OCI-LY1 (cell line): ENCODE results near the gene GMEB2.

ENCODE experiments used
- H2AFZ ChIP-seq: fragments of 200-600 bp; sonication (generic), shearing (Covaris generic); 2 replicates; pipeline ENCODE4 v1.6.0; 2014; ENCODE audit warnings: antibody characterized with exemption, mild to moderate bottlenecking, low read length
- H3F3A ChIP-seq: fragments of 200-600 bp; sonication (generic), shearing (Covaris generic); 2 replicates; pipeline ENCODE4 v1.6.0; 2014; ENCODE audit warnings: mild to moderate bottlenecking, antibody characterized with exemption, low read length, moderate library complexity; ENCODE audit not compliant: insufficient read depth
- H3K27ac ChIP-seq: fragments of 200-600 bp; sonication (generic); 2 replicates; pipeline ENCODE4 v1.5.1; 2014; ENCODE audit warnings: low read length, mixed run types, mild to moderate bottlenecking, low read depth; ENCODE audit not compliant: poor library complexity, severe bottlenecking
- H3K27me3 ChIP-seq: fragments of 200-600 bp; sonication (generic); 2 replicates; pipeline ENCODE4 v1.6.0; 2014; ENCODE audit warnings: antibody characterized with exemption, mild to moderate bottlenecking, low read length, moderate library complexity; ENCODE audit not compliant: insufficient read depth
- H3K36me3 ChIP-seq: fragments of 200-600 bp; sonication (generic); 2 replicates; pipeline ENCODE4 v1.6.1; 2014; ENCODE audit warnings: mild to moderate bottlenecking, antibody characterized with exemption, low read length, moderate library complexity, mixed read lengths; ENCODE audit not compliant: insufficient read depth
- H3K4me1 ChIP-seq: fragments of 200-600 bp; sonication (generic); 2 replicates; pipeline ENCODE4 v1.5.1; 2014; ENCODE audit warnings: mild to moderate bottlenecking, low read length, moderate library complexity; ENCODE audit not compliant: insufficient read depth, severe bottlenecking
- H3K4me2 ChIP-seq: fragments of 200-600 bp; sonication (generic), shearing (Covaris generic); 2 replicates; pipeline ENCODE4 v1.6.1; 2014; ENCODE audit warnings: low read length
- H3K4me3 ChIP-seq: fragments of 200-600 bp; sonication (generic); 2 replicates; pipeline ENCODE4 v1.5.1; 2014; ENCODE audit warnings: low read length, low read depth, mild to moderate bottlenecking, mixed read lengths; ENCODE audit not compliant: poor library complexity, severe bottlenecking
- H3K79me2 ChIP-seq: fragments of 200-600 bp; shearing (Covaris generic); 2 replicates; pipeline ENCODE4 v1.6.1; 2016; ENCODE audit warnings: mixed run types, low read length, mixed read lengths; ENCODE audit not compliant: insufficient read depth
- H3K9ac ChIP-seq: fragments of 200-600 bp; sonication (generic), shearing (Covaris generic); 2 replicates; pipeline ENCODE4 v1.6.1; 2014; ENCODE audit warnings: mild to moderate bottlenecking, low read length, mixed read lengths
- H3K9me2 ChIP-seq: fragments of 200-600 bp; sonication (generic), shearing (Covaris generic); 2 replicates; pipeline ENCODE4 v1.6.1; 2014; ENCODE audit warnings: low read depth, mild to moderate bottlenecking, low read length, mixed read lengths
- H3K9me3 ChIP-seq: fragments of 200-600 bp; shearing (Covaris generic); 2 replicates; pipeline ENCODE4 v1.6.1; 2014; ENCODE audit warnings: low read length, mixed read lengths
- H4K20me1 ChIP-seq: fragments of 200-600 bp; sonication (generic), shearing (Covaris generic); 2 replicates; pipeline ENCODE4 v1.6.0; 2016; ENCODE audit warnings: mild to moderate bottlenecking, low read length; ENCODE audit not compliant: insufficient read depth
- EZH2 ChIP-seq: fragments of 200-600 bp; sonication (generic), shearing (Covaris generic); IDR thresholded peaks from 2 replicates; pipeline ENCODE4 v1.8.0; 2017; ENCODE audit warnings: borderline replicate concordance, mixed run types, mild to moderate bottlenecking, antibody characterized with exemption, low read length, moderate library complexity, mixed read lengths
- TF ChIP-seq, protein P1 (sequence below): fragments of 200-600 bp; sonication (generic), shearing (Covaris generic); IDR thresholded peaks from 2 replicates; pipeline ENCODE4 v1.5.1; 2017; ENCODE audit warnings: mild to moderate bottlenecking, antibody characterized with exemption, low read length, moderate library complexity, mixed read lengths

GMEB2 gene

DNA sequence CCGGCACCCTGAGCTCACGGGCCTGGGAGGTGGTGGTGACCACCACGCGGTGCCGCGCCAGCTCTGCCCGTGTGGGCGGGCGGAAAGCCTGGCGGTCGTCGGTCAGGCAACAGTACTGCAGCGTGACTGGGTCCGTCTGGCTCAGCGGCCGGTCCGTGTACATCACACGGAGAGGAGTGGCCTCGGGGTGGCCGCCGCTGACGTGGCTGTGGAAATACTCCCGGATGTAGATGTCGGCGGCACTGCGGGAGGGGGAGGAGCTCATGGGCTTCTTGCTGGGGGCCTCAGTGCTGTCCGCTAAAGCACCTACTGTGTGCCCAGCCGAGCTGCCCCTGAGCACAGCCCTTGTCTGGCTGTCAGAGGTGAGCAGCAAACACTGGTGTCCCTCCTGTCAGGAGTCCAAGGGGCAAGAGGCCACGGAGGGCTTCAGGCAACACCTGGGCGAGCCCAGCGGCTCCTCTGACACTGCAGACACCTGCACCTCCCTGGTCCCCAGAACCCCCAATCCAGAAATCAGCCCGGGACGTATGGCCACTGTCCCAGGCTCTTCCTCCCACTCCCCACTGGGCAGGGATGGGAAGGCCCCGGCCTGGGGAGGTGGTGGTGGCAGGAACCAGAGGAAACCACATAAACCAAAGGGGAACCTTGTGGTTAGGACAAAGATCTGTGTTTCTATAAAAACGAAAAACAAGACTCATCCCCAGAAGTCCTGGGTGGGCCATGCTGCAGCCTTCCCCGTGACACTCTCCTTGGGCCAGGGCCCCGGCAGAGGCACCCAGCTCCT lies 59.3 kb downstream of the GMEB2 start:
- Histone ChIP-seq H3K27ac (no peak overlapping the region), H4K20me1 (no peaks in the 10 kb centered on the region), H3F3A (no peaks in the 10 kb centered on the region), H3K4me1 (no peaks in the 10 kb centered on the region), H3K36me3 (no peaks in the 10 kb centered on the region), H3K9me3 (no peaks in the 10 kb centered on the region), H3K9me2 (no peaks in the 10 kb centered on the region), H3K79me2 (no peaks in the 10 kb centered on the region), H3K27me3 (peaks cover 10% of the 10 kb centered on the region; the same call in 1 of the 2 replicates), H3K9ac (no peak overlapping the region), H3K4me3 (no peak overlapping the region), H2AFZ (no peak overlapping the region), H3K4me2 (no peak overlapping the region)
- no peak for TF ChIP-seq EZH2
- TF ChIP-seq, protein P1, sequence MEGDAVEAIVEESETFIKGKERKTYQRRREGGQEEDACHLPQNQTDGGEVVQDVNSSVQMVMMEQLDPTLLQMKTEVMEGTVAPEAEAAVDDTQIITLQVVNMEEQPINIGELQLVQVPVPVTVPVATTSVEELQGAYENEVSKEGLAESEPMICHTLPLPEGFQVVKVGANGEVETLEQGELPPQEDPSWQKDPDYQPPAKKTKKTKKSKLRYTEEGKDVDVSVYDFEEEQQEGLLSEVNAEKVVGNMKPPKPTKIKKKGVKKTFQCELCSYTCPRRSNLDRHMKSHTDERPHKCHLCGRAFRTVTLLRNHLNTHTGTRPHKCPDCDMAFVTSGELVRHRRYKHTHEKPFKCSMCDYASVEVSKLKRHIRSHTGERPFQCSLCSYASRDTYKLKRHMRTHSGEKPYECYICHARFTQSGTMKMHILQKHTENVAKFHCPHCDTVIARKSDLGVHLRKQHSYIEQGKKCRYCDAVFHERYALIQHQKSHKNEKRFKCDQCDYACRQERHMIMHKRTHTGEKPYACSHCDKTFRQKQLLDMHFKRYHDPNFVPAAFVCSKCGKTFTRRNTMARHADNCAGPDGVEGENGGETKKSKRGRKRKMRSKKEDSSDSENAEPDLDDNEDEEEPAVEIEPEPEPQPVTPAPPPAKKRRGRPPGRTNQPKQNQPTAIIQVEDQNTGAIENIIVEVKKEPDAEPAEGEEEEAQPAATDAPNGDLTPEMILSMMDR = no peak

DNA sequence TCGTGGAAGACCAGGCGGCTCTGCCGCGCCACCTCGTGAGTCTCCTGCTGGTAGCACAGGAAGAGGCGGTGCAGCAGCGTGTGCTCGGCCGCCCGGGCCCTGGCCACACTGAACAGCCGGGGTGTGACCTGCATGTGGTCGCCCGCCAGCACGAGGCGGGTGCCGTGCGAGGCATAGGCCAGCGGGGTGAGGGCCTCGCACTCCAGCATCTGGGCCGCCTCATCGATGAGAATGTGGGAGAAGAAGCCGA lies 59.8 kb downstream of the GMEB2 start:
- Histone ChIP-seq H3K79me2 (no peaks in the 10 kb centered on the region), H3K36me3 (no peaks in the 10 kb centered on the region), H3K4me3 (no peak overlapping the region), H2AFZ (no peak overlapping the region), H4K20me1 (no peaks in the 10 kb centered on the region), H3K4me1 (no peaks in the 10 kb centered on the region), H3F3A (no peaks in the 10 kb centered on the region), H3K9me2 (no peaks in the 10 kb centered on the region), H3K4me2 (no peak overlapping the region), H3K27me3 (peaks cover 10% of the 10 kb centered on the region; the same call in 1 of the 2 replicates), H3K9ac (no peak overlapping the region), H3K9me3 (no peaks in the 10 kb centered on the region), H3K27ac (no peak overlapping the region)
- TF ChIP-seq EZH2 = no peak

DNA sequence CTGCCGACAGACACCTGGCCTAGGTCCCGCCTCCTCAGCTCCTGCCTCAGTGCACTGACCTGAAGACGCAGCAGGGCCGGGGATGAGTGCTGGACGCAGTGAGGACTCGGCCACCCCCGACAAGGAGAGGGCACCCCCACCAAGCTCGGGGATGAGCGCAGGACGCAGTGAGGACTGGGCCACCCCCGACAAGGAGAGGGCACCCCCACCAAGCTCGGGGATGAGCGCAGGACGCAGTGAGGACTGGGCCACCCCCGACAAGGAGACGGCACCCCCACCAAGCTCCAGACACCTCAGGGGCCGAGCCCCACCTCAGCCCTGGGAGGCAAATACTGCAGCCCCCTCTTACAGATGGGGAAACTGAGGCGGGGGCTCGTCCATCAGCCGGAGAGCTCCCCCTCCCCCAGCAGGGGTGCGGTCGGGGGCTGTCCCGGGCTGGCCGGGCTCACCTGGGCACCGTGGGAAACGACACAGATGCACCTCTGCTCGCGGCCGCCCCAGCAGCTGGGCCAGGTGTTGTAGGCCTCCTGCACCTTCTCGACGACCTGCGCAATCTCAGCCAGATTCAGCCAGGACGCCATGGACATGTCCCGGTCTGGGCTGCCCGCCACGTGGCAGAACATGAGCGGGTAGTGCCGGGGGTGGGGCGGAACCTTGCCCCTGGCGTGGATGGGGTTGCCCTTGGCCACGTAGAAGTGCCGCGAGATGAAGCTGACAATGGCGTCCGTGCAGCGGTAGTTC lies 60.3 kb downstream of the GMEB2 start:
- no peaks in the 10 kb centered on the region for H3K4me1 ChIP-seq
- no peak overlapping the region for H3K4me2 ChIP-seq
- no peaks in the 10 kb centered on the region for H3K36me3 ChIP-seq
- H3K27me3 ChIP-seq = peaks cover 13% of the 10 kb centered on the region; the same call in 1 of the 2 replicates
- H3K4me3 ChIP-seq = no peak overlapping the region
- H2AFZ ChIP-seq = no peak overlapping the region
- no peak overlapping the region for H3K27ac ChIP-seq
- H3K9me3 ChIP-seq = no peaks in the 10 kb centered on the region
- no peaks in the 10 kb centered on the region for H3K9me2 ChIP-seq
- H3K79me2 ChIP-seq = no peaks in the 10 kb centered on the region
- no peaks in the 10 kb centered on the region for H4K20me1 ChIP-seq
- H3K9ac ChIP-seq = no peak overlapping the region
- H3F3A ChIP-seq = no peaks in the 10 kb centered on the region
- TF ChIP-seq, protein P1 = no peak
- TF ChIP-seq EZH2 = no peak
